ENCODE results near the gene NDUFS8. TPM values are rescaled to one million over a fixed set of nuclear protein-coding genes. Genes with fewer than 3 reads are reported as not detected.
"Not testable (repeated sequence)": the region's sequence is repeated elsewhere in the genome, so short reads cannot be mapped to it uniquely, and the experiment has no call there.

NDUFS8 gene
- total RNA-seq, 1 experiment from 2014 or later = 214 TPM

- not testable (repeated sequence) for H3K23me2 ChIP-seq (ENCODE audit: insufficient read length, low read depth, low read length, poor library complexity, severe bottlenecking); H2AFZ ChIP-seq (ENCODE audit: low read length); H2AK5ac ChIP-seq (ENCODE audit: insufficient read length, low read length); DNase-seq; H4K8ac ChIP-seq (replicated peaks; ENCODE audit: insufficient read length, low read depth, low read length); H3K23ac ChIP-seq (ENCODE audit: insufficient read length, low read depth, low read length); H3K79me1 ChIP-seq (ENCODE audit: insufficient read depth, low read depth, low read length, poor library complexity, severe bottlenecking); H2BK12ac ChIP-seq (ENCODE audit: insufficient read length, low read depth, low read length); H4K5ac ChIP-seq (ENCODE audit: insufficient read length, low read depth, low read length); H3K27me3 ChIP-seq (ENCODE audit: insufficient read depth, low read length); H3K27ac Mint-ChIP-seq; H3K14ac ChIP-seq (ENCODE audit: insufficient read depth, low read length); H2BK20ac ChIP-seq (ENCODE audit: low read depth, low read length, poor library complexity, severe bottlenecking); H3K9me3 ChIP-seq (ENCODE audit: control insufficient read depth, low read depth, low read length); H2BK120ac ChIP-seq (ENCODE audit: low read depth, low read length, poor library complexity, severe bottlenecking); H3K79me2 ChIP-seq (ENCODE audit: insufficient read depth, low read length); H3K4ac ChIP-seq (ENCODE audit: low read depth, low read length); H3K9ac ChIP-seq (ENCODE audit: extremely low read depth, insufficient read length, low read length); H3K27ac ChIP-seq (ENCODE audit: insufficient read length, low read depth, low read length); H3K9me3 Mint-ChIP-seq; H3K36me3 Mint-ChIP-seq (ENCODE audit: insufficient read depth in 1 of 3, low read depth in 3 of 3); H3T11ph ChIP-seq (ENCODE audit: low read length); H3K4me1 ChIP-seq (ENCODE audit: insufficient read depth, low read length); H4K20me1 ChIP-seq (ENCODE audit: control insufficient read depth, insufficient read depth, insufficient read length); H4K91ac ChIP-seq (ENCODE audit: insufficient read length, low read depth, low read length); H3K56ac ChIP-seq (ENCODE audit: insufficient read length, low read depth, low read length); H2BK5ac ChIP-seq (ENCODE audit: insufficient read length, low read length); H3K18ac ChIP-seq (ENCODE audit: insufficient read length, low read depth, low read length); H2BK15ac ChIP-seq (ENCODE audit: low read depth, low read length)
- peaks cover 13% of the 10 kb centered on the region for H3K27me3 Mint-ChIP-seq (ENCODE audit: low read depth)
- H3K4me2 ChIP-seq (ENCODE audit: insufficient read depth, insufficient read length, low read length) = peak overlapping the region; percentile 27
- H3K4me3 Mint-ChIP-seq = peak overlapping the region; percentile 63 to 81
- WGBS (ENCODE audit: extremely low coverage, insufficient read length, low lambda C conversion rate) = no CpG with 5 or more reads among the region's 70 CpGs
- peak; percentile 35; the same call in 2 of the 3 replicates for TF ChIP-seq CTCF (conservative IDR thresholded peaks at IDR 0.05)
- H3K4me1 Mint-ChIP-seq = peaks cover 9 to 13% of the 10 kb centered on the region in 2 experiments
Measured at GRCh38 chr11:67991347-67992121, 38.9 kb upstream of the NDUFS8 start.
